PC-9 (cell line): ENCODE data around the gene BRD8.

Experiments
- EZH2 ChIP-seq: fragments of 200-600 bp; sonication (generic); IDR thresholded peaks from 2 replicates; pipeline ENCODE4 v1.8.0; 2017; ENCODE audit warnings: antibody characterized with exemption, low read depth
- TF ChIP-seq, protein P1 (sequence below): fragments of 200-600 bp; sonication (generic); conservative IDR thresholded peaks from 2 replicates; pipeline ENCODE4 v1.6.1; 2017; ENCODE audit warnings: mixed run types, antibody characterized with exemption, mild to moderate bottlenecking, moderate library complexity

GRCh38 chr5:138111181-138111580 lies 67.2 kb downstream of the BRD8 start:
- TF ChIP-seq, protein P1, sequence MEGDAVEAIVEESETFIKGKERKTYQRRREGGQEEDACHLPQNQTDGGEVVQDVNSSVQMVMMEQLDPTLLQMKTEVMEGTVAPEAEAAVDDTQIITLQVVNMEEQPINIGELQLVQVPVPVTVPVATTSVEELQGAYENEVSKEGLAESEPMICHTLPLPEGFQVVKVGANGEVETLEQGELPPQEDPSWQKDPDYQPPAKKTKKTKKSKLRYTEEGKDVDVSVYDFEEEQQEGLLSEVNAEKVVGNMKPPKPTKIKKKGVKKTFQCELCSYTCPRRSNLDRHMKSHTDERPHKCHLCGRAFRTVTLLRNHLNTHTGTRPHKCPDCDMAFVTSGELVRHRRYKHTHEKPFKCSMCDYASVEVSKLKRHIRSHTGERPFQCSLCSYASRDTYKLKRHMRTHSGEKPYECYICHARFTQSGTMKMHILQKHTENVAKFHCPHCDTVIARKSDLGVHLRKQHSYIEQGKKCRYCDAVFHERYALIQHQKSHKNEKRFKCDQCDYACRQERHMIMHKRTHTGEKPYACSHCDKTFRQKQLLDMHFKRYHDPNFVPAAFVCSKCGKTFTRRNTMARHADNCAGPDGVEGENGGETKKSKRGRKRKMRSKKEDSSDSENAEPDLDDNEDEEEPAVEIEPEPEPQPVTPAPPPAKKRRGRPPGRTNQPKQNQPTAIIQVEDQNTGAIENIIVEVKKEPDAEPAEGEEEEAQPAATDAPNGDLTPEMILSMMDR, result no peak
- TF ChIP-seq EZH2, result no peak
